Gastroesophageal sphincter (tissue), 4 donors: Measurements from ENCODE around the gene DYNAP. TPM values are rescaled to one million over a fixed set of nuclear protein-coding genes. Genes with fewer than 3 reads are reported as not detected.

ENCODE experiments used
- ATAC-seq: fragments of 150-250 bp; one replicate; pipeline ENCODE4 v1.9.1; 2016; ENCODE audit warnings: mild to moderate bottlenecking, moderate library complexity
- H3K27ac ChIP-seq, 4 donors: fragments of 200-600 bp; sonication (generic) in 3 of 4; 1 replicate in 3 of 4; 2 replicates in 1 of 4; pipeline ENCODE4 v1.5.1; 2016 to 2019
- H3K27me3 ChIP-seq: fragments of 200-600 bp; sonication (generic); one replicate; pipeline ENCODE4 v1.5.1; 2019
- H3K36me3 ChIP-seq, 2 donors: fragments of 200-600 bp; sonication (generic); one replicate each; pipeline ENCODE4 v1.5.1; 2019; ENCODE audit warnings: control low read depth in 1 of 2
- H3K4me1 ChIP-seq, 3 donors: fragments of 200-600 bp; sonication (generic); 1 replicate in 2 of 3; 2 replicates in 1 of 3; pipeline ENCODE4 v1.5.1; 2016 to 2019; ENCODE audit warnings: control low read depth in 2 of 3
- H3K4me3 ChIP-seq, 2 donors: fragments of 200-600 bp; sonication (generic); one replicate each; pipeline ENCODE4 v1.5.1; 2019; ENCODE audit warnings: mild to moderate bottlenecking in 1 of 2, moderate library complexity in 1 of 2
- H3K9me3 ChIP-seq, 3 donors: fragments of 200-600 bp; sonication (generic); one replicate each; pipeline ENCODE4 v1.5.1; 2017 to 2019; ENCODE audit warnings: control low read depth in 2 of 3
- CTCF ChIP-seq, 4 experiments: fragments of 200-600 bp in 2 of 4; fragments of 450-650 bp in 2 of 4; sonication (generic) in 1 of 4; IDR thresholded peaks; one replicate each; pipeline ENCODE4 v1.5.1; 2017 to 2019; ENCODE audit warnings: antibody characterized with exemption in 4 of 4, mild to moderate bottlenecking in 2 of 4, moderate library complexity in 2 of 4
- EP300 ChIP-seq: sonication (generic); formaldehyde crosslinking; IDR thresholded peaks from one replicate; pipeline ENCODE4 v1.6.1; 2017; ENCODE audit warnings: antibody characterized with exemption, mild to moderate bottlenecking
- POLR2A ChIP-seq, 2 donors: fragments of 450-650 bp; IDR thresholded peaks; one replicate each; pipeline ENCODE4 v1.6.1; 2017; ENCODE audit warnings: antibody characterized with exemption in 2 of 2, mild to moderate bottlenecking in 2 of 2, moderate library complexity in 1 of 2
- POLR2AphosphoS5 ChIP-seq: sonication (generic); formaldehyde crosslinking; IDR thresholded peaks from one replicate; pipeline ENCODE4 v1.6.1; 2017; ENCODE audit warnings: antibody characterized with exemption
- WGBS, 2 donors: methylation state at CpG; one replicate each; pipeline ENCODE4 v1.1.5; 2018; ENCODE audit warnings: low coverage in 1 of 2; 5-methylcytosine and 5-hydroxymethylcytosine counted together
- total RNA-seq, 4 donors: library from RNA; depleted of rRNA; stranded (reverse); fragments of >200 nt; gene quantifications; one replicate each; pipeline ENCODE4 v1.1.0, GENCODE V29; 2016

Gene DYNAP
- total RNA-seq, 4 donors from 2014 or later: 4.9 TPM; not detected in 3

GRCh38 chr18:54585743-54586142 lies 5.3 kb upstream of the DYNAP start:
- Histone ChIP-seq H3K4me3 (no peak overlapping the region), H3K9me3 (no peaks in the 10 kb centered on the region), H3K27me3 (no peaks in the 10 kb centered on the region), H3K36me3 (no peaks in the 10 kb centered on the region), H3K4me1 (no peaks in the 10 kb centered on the region), H3K27ac (no peak overlapping the region)
- WGBS, 2 donors: 80 to 86% methylated on average over 2 to 6 of the region's 6 CpGs
- no peak for TF ChIP-seq POLR2AphosphoS5
- TF ChIP-seq EP300: no peak
- no peak for TF ChIP-seq POLR2A (IDR thresholded peaks at IDR 0.05)
- TF ChIP-seq CTCF (IDR thresholded peaks at IDR 0.05): no peak
- no peak for ATAC-seq

- 89 to 97% methylated on average over 6 of the region's 6 CpGs for WGBS, 2 donors
- no peak overlapping the region for H3K4me3 ChIP-seq
- no peaks in the 10 kb centered on the region for H3K27me3 ChIP-seq
- no peaks in the 10 kb centered on the region for H3K9me3 ChIP-seq
- no peak for TF ChIP-seq POLR2AphosphoS5
- no peak for TF ChIP-seq CTCF (IDR thresholded peaks at IDR 0.05)
- no peak for TF ChIP-seq EP300
- TF ChIP-seq POLR2A (IDR thresholded peaks at IDR 0.05): no peak
- H3K36me3 ChIP-seq: no peaks in the 10 kb centered on the region
- no peak for ATAC-seq
- H3K4me1 ChIP-seq: no peaks in the 10 kb centered on the region
- H3K27ac ChIP-seq: no peak overlapping the region
Measured at GRCh38 chr18:54604211-54604610, 13.2 kb downstream of the DYNAP start.

- H3K27ac ChIP-seq: no peak overlapping the region
- no peaks in the 10 kb centered on the region for H3K36me3 ChIP-seq
- TF ChIP-seq POLR2A (IDR thresholded peaks at IDR 0.05): no peak
- TF ChIP-seq EP300: no peak
- TF ChIP-seq POLR2AphosphoS5: no peak
- no peak for TF ChIP-seq CTCF (IDR thresholded peaks at IDR 0.05)
- H3K4me3 ChIP-seq: no peak overlapping the region
- H3K27me3 ChIP-seq: no peaks in the 10 kb centered on the region
- no peak for ATAC-seq
- no peaks in the 10 kb centered on the region for H3K9me3 ChIP-seq
- WGBS, 2 donors: 81 to 90% methylated on average over 2 to 3 of the region's 9 CpGs
- H3K4me1 ChIP-seq: no peaks in the 10 kb centered on the region
Measured at GRCh38 chr18:54606835-54607212, 15.8 kb downstream of the DYNAP start.

GRCh38 chr18:54607213-54608027 lies 16.4 kb downstream of the DYNAP start:
- Histone ChIP-seq H3K4me3 (no peak overlapping the region), H3K27me3 (no peaks in the 10 kb centered on the region), H3K4me1 (no peaks in the 10 kb centered on the region), H3K36me3 (no peaks in the 10 kb centered on the region), H3K9me3 (no peaks in the 10 kb centered on the region), H3K27ac (no peak overlapping the region)
- no peak for TF ChIP-seq POLR2AphosphoS5
- TF ChIP-seq CTCF (IDR thresholded peaks at IDR 0.05): no peak
- TF ChIP-seq EP300: no peak
- TF ChIP-seq POLR2A (IDR thresholded peaks at IDR 0.05): no peak
- ATAC-seq: no peak
- 75 to 77% methylated on average over 9 to 11 of the region's 11 CpGs for WGBS, 2 donors

- no peaks in the 10 kb centered on the region for H3K4me1 ChIP-seq
- no peaks in the 10 kb centered on the region for H3K27me3 ChIP-seq
- H3K4me3 ChIP-seq: no peak overlapping the region
- no peaks in the 10 kb centered on the region for H3K36me3 ChIP-seq
- H3K9me3 ChIP-seq: no peaks in the 10 kb centered on the region
- TF ChIP-seq POLR2AphosphoS5 (no peak), CTCF (IDR thresholded peaks at IDR 0.05) (no peak), EP300 (no peak), POLR2A (IDR thresholded peaks at IDR 0.05) (no peak)
- 65 to 76% methylated on average over 2 to 3 of the region's 3 CpGs for WGBS, 2 donors
- H3K27ac ChIP-seq: no peak overlapping the region
- no peak for ATAC-seq
Measured at GRCh38 chr18:54608028-54608642, 17.1 kb downstream of the DYNAP start.
